ENCODE data around the gene PTGDS.

The PTGDS gene

GRCh38 chr9:136945333-136946227 is 31.7 kb upstream of the PTGDS start:
- no peak for DNase-seq (ENCODE audit: low spot score)

GRCh38 chr9:136946228-136947027 is 30.9 kb upstream of the PTGDS start:
- no peak for DNase-seq (ENCODE audit: low spot score)

GRCh38 chr9:136947028-136947891 is 30.0 kb upstream of the PTGDS start:
- DNase-seq (ENCODE audit: low spot score), result peak; percentile 65

DNA sequence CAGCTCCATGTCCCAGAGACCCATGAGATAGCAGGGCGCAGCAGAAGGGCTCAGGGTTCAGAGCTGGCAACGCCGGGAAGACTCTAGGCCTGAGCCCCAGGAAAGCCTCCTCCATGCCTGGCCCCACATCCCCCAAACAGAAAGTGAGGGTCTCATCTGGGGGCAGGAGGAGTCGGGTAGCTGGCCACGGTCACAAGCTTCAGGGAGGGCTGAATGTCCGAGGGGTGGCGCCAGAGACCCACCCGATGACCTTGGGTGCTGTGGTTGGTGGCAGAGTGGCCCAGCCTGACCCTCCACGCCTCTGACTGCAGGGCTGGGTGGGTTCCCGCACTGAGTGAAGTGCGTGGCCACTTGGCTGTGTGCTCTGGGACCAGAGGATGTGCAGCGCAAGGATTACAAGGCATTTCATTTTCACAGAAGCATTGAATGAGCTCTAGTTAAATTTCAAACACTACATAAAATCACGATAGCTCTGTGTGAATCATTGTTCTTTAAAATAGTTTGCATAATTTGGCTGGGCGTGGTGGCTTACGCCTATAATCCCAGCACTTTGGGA is 29.3 kb upstream of the PTGDS start:
- peak; percentile 85 for DNase-seq (ENCODE audit: low spot score)

DNA sequence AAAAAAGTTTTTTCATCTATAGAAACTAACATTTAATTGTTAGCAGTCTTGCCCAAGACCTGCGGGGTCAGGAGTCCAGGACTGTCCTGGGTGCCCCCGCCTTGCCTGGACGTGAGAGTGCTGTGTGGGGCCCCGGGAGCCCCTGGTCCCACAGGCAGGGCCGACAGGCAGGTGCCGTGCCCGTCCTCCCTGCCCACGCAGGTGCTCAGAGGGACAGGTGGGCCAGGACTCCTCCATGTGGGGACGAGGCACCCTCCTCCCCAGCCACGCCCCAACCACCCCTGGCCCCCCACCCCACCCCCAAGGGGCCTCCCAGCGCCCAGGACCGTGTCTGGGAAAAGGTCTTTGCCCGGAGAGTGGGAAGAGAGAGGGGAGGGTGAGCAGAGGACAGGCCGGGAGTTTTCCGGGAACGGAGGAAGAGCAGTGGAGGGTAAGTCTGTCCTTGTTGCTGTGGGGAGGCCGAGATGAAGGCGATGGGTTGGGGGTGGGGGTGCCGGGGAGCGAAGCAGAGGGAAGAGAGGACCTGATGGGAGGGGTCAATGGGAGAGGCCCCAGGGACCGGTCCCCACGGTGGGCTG is 28.0 kb upstream of the PTGDS start:
- DNase-seq (ENCODE audit: low spot score), result no peak

DNA sequence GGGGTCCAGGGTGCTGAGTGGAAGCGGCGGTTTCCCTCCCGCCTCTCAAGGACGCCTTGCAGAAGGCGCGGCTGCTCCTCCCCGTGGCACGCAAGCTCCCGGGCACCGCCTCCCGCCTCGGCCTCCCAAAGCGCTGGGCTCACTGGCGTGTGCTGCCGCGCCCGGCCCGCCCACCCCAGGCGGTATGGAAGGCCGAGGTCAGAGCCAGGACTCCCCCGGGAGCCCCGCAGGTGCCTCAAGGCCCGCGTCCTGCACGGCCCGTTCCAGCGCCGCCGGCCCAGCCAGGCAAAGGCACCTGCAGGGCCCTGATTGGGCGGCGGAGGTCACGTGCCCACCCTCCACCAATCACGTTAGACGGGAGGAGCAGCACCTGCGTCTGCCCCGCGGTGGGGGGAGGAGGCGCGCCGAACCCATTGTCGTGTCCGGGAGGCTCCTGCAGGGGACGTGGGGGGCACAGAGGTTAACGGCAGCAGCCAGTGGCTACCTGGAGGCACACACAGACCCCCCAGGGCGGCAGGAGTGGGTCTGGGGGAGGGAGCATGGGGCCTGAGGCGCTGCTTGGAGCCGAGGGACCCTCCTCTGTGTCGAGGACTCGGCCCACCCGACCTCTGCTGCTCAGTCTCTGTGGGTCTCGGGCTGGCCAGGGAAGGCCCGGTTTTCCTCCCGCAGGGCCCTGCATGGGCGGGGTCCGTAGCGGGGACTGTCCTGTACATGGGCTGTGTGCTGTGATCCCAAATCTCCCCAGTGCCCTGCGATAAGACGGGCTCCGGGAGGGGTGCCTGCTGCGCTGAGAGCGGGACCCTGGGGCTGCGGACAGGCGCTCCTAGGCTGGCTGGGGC is 27.3 kb upstream of the PTGDS start:
- peak; percentile 98 for DNase-seq (ENCODE audit: low spot score)

DNA sequence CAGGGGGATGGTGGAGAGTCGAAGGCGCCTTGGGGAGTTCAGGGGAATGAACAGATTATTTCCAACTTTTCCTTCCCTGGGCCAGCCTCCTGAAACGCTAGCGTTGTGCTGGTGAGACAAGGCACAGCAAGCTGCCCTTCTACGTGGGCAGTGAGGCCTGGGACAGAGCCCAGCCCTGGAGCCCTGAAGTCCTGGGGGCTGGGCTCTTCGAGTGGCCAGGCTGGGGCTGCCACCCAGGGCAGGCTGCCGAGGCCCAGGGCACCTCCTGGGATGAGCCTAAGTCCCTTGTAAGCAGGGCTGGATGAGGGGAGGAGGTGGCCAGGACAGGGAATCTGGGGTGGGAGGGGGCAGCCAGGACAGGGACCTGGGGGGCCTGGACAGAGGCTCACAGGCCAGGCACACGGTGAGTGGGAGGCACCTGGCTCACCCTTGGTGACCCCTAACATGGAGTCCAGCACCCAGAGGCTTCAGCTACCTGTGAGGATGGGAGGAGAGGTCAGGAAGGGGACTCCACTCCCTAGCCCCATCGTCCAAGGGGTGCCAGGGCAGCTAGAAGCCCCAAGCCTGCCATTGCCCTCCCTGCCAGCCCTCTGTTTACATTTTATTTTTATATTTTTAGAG is 26.5 kb upstream of the PTGDS start:
- DNase-seq (ENCODE audit: low spot score), result no peak

- DNase-seq (ENCODE audit: low spot score), result no peak
Observed at GRCh38 chr9:136951541-136952320, 25.6 kb upstream of the PTGDS start, which contains the start of gene LCN12. Gene LCN12 (plus strand): TSS chr9:136952273. CDS start chr9:136952328, 55 bp downstream.

DNA sequence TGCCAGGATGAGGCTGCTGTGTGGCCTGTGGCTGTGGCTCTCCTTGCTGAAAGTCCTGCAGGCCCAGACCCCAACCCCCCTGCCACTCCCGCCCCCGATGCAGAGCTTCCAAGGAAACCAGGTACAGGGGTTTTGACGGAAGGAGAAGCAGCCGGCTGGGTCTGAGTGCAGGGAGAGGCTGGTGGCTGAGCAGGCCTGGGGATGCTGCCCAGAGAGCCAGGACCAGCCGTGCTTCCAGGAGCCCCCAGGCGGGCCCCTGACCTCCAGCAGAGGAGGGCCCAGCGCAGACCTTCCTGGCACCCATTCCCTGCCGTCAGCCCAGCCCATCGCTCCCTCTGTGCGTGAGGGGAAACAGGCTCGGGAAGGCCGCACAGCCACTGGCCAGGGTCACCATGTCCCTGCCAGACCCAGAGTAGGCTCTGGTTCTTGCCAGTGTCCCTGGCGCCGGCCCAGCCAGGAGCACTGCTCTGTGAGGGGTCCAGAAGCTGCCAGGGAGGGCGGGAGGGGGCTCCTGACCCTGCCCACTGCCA is 24.9 kb upstream of the PTGDS start:
- DNase-seq (ENCODE audit: low spot score), result peak; percentile 61

DNA sequence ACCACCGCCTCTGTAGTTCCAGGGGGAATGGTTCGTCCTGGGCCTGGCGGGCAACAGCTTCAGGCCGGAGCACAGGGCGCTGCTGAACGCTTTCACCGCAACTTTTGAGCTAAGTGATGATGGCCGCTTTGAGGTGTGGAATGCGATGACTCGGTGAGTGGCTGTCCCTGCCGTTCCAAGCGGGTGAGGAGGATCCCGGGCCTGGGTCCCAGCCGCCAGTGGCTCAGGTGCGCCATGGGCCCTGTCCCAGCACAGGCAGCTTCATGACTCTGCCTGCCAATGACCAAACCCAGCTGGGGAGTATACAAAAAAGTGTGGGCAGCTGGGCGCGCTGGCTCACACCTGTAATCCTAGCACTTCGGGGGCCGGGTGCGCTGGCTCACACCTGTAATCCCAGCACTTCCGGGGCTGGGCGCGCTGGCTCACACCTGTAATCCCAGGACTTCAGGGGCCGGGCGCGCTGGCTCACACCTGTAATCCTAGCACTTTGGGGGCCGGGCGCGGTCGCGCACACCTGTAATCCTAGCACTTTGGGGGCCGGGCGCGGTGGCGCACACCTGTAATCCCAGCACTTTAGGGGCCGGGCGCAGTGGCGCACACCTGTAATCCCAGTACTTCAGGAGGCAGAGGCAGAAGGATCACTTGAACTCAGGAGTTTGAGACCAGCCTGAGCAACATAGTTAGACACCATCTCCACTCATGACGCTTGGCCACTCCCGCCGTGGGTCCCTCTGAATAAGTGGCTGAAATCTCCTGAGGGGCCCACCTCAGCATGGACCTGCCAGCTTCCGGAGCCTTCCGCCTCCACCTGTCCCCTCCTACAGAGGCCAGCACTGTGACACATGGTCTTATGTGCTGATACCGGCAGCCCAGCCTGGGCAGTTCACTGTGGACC is 24.2 kb upstream of the PTGDS start:
- no peak for DNase-seq (ENCODE audit: low spot score)

- DNase-seq (ENCODE audit: low spot score), result no peak
Observed at GRCh38 chr9:136953771-136954269, 23.5 kb upstream of the PTGDS start.

- DNase-seq (ENCODE audit: low spot score), result no peak
Observed at GRCh38 chr9:136954270-136955083, 22.8 kb upstream of the PTGDS start.

DNA sequence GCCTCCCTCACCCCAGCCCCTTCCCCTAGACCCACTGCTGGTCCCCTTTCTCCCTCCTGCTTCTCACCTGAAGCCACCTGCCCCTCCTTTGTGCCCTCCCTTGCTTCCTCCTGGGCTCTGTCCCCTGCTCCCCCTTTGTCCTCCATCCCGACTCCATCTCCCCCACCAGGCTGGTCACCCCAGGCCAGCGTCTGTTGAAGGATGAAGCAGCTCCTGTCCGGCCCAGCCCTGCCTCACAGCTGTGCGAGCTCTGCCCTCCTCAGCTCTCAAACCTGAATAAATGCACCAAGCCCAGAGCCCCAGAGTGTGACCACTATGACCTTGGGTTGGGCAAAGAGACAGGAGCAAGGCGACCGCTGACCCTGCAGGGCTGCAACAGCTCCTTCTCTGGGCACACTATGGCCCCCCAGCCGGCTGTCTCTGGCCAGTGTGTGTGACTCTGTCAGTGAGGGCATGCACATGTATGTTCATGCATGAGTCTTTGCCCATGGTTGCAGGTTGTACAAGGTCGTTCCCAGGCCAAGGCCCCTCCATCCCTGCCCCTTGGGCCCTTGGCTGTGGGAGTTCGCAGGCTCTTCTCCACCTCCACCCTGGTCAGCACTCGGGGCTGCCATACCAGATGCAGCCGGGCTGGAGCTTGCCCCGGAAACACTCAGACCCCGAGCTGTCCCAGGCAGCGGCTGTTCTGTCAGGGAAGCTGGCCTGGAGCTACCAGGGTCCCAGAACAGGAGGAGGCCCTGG is 21.9 kb upstream of the PTGDS start:
- DNase-seq (ENCODE audit: low spot score), result no peak

GRCh38 chr9:136955943-136956335 is 21.4 kb upstream of the PTGDS start:
- DNase-seq (ENCODE audit: low spot score), result no peak

GRCh38 chr9:136956604-136957003 is 20.7 kb upstream of the PTGDS start:
- DNase-seq (ENCODE audit: low spot score), result no peak

- no peak for DNase-seq (ENCODE audit: low spot score)
Observed at GRCh38 chr9:136957461-136957860, 19.8 kb upstream of the PTGDS start.

All from Ammon's horn (tissue), 1 donor.